Measurements from ENCODE around the gene CPEB4. TPM values are rescaled to one million over a fixed set of nuclear protein-coding genes. Genes with fewer than 3 reads are reported as not detected.

CPEB4 gene
- total and polyA plus RNA-seq, 7 donors, result 30.4 to 262 (median 95.0) TPM

GRCh38 chr5:173963867-173964441 is 75.8 kb downstream of the CPEB4 start:
- Histone ChIP-seq H3K4me1 (peaks cover 43% of the 10 kb centered on the region), H3K4me3 (peak overlapping the region; percentile 42), H3K9me3 (no peaks in the 10 kb centered on the region), H3K27me3 (ENCODE audit: insufficient read depth in 3 of 3, low read length in 2 of 3) (no peaks in the 10 kb centered on the region), H3K36me3 (ENCODE audit: insufficient read depth in 1 of 2, low read depth in 1 of 2) (peaks cover 0 to 14% of the 10 kb centered on the region in 2 donors), H3K27ac (peak overlapping the region; percentile 91)
- intact Hi-C loops (cut with DNase I), result loop anchor here in 1 of 2 donors (5.0 kb wide), 2 partner anchors 37 to 72 kb away; no protein-coding TSS in a partner anchor
- DNase-seq (no peak), ATAC-seq (peak; percentile 18 to 35 (median 32))
- no peak for TF ChIP-seq CTCF (IDR thresholded peaks at IDR 0.05)
- 58 to 63% (median 61%) methylated on average over 19 of the region's 19 CpGs for WGBS, 3 donors

- Histone ChIP-seq H3K36me3 (ENCODE audit: insufficient read depth in 1 of 2, low read depth in 1 of 2) (peaks cover 0 to 9% of the 10 kb centered on the region in 2 donors), H3K9me3 (no peaks in the 10 kb centered on the region), H3K27me3 (ENCODE audit: insufficient read depth in 3 of 3, low read length in 2 of 3) (no peaks in the 10 kb centered on the region), H3K4me1 (peaks cover 44% of the 10 kb centered on the region), H3K4me3 (no peak overlapping the region), H3K27ac (peak overlapping the region; percentile 10)
- intact Hi-C loops (cut with DNase I), result loop anchor here in 1 of 2 donors (5.0 kb wide), 2 partner anchors 37 to 72 kb away; no protein-coding TSS in a partner anchor
- no peak for TF ChIP-seq CTCF (IDR thresholded peaks at IDR 0.05)
- DNase-seq, result no peak
- no peak for ATAC-seq
- 91% methylated on average over 1 of the region's 1 CpG for WGBS, 3 donors
Observed at GRCh38 chr5:173964506-173964905, 76.4 kb downstream of the CPEB4 start.

GRCh38 chr5:173967241-173967640 is 79.1 kb downstream of the CPEB4 start:
- DNase-seq (no peak), ATAC-seq (no peak)
- no peaks in the 10 kb centered on the region for H3K27me3 ChIP-seq (ENCODE audit: insufficient read depth in 3 of 3, low read length in 2 of 3)
- no peaks in the 10 kb centered on the region for H3K9me3 ChIP-seq
- no peaks in the 10 kb centered on the region for H3K36me3 ChIP-seq (ENCODE audit: insufficient read depth in 1 of 2, low read depth in 1 of 2)
- WGBS, 3 donors, result 25 to 34% (median 30%) methylated on average over 4 of the region's 4 CpGs
- TF ChIP-seq CTCF (IDR thresholded peaks at IDR 0.05), result no peak
- intact Hi-C loops (cut with DNase I), result loop anchor here in 1 of 2 donors (5.0 kb wide), 1 partner anchor 75 kb away; no protein-coding TSS in a partner anchor
- H3K4me1 ChIP-seq, result peaks cover 30% of the 10 kb centered on the region
- H3K27ac ChIP-seq, result peak overlapping the region; percentile 46
- H3K4me3 ChIP-seq, result no peak overlapping the region

GRCh38 chr5:173968154-173968797 is 80.1 kb downstream of the CPEB4 start:
- H3K9me3 ChIP-seq, result no peaks in the 10 kb centered on the region
- no peak overlapping the region for H3K4me3 ChIP-seq
- TF ChIP-seq CTCF (IDR thresholded peaks at IDR 0.05), result no peak
- no peak overlapping the region for H3K27ac ChIP-seq
- ATAC-seq, result no peak
- intact Hi-C loops (cut with DNase I), result loop anchor here in 1 of 2 donors (5.0 kb wide), 1 partner anchor 76 kb away; no protein-coding TSS in a partner anchor
- H3K27me3 ChIP-seq (ENCODE audit: insufficient read depth in 3 of 3, low read length in 2 of 3), result no peaks in the 10 kb centered on the region
- 62 to 72% (median 67%) methylated on average over 9 of the region's 9 CpGs for WGBS, 3 donors
- no peak for DNase-seq
- peaks cover 21% of the 10 kb centered on the region for H3K4me1 ChIP-seq
- no peaks in the 10 kb centered on the region for H3K36me3 ChIP-seq (ENCODE audit: insufficient read depth in 1 of 2, low read depth in 1 of 2)

Data from psoas muscle (tissue), 8 donors.